PFSK-1 (cell line): Measurements from ENCODE around the gene ISG20L2.
A peak's percentile ranks its signal among the peaks of the same experiment; 100 is the strongest.

Experiments used
- POLR2AphosphoS5 ChIP-seq: IDR thresholded peaks from 2 replicates; pipeline ENCODE4 v1.6.1; 2012; ENCODE audit warnings: low read depth, mild to moderate bottlenecking, control low read depth, low read length, moderate library complexity
- REST ChIP-seq, 2 experiments: IDR thresholded peaks; 2 replicates each; pipeline versions ENCODE4 v1.6.1 to v1.8.0; 2011 to 2012; ENCODE audit warnings: low read depth in 2 of 2, low read length in 2 of 2, control low read depth in 1 of 2, inconsistent platforms in 1 of 2, mild to moderate bottlenecking in 1 of 2, moderate library complexity in 1 of 2; ENCODE audit not compliant: insufficient read depth in 1 of 2
- SIN3A ChIP-seq: IDR thresholded peaks from 2 replicates; pipeline ENCODE4 v1.6.1; 2012; ENCODE audit warnings: mild to moderate bottlenecking, low read length, moderate library complexity, borderline replicate concordance; ENCODE audit not compliant: insufficient read depth
- TAF1 ChIP-seq: IDR thresholded peaks from 2 replicates; pipeline ENCODE4 v1.6.1; 2012; ENCODE audit warnings: low read length, control low read depth, borderline replicate concordance; ENCODE audit not compliant: insufficient read depth

DNA sequence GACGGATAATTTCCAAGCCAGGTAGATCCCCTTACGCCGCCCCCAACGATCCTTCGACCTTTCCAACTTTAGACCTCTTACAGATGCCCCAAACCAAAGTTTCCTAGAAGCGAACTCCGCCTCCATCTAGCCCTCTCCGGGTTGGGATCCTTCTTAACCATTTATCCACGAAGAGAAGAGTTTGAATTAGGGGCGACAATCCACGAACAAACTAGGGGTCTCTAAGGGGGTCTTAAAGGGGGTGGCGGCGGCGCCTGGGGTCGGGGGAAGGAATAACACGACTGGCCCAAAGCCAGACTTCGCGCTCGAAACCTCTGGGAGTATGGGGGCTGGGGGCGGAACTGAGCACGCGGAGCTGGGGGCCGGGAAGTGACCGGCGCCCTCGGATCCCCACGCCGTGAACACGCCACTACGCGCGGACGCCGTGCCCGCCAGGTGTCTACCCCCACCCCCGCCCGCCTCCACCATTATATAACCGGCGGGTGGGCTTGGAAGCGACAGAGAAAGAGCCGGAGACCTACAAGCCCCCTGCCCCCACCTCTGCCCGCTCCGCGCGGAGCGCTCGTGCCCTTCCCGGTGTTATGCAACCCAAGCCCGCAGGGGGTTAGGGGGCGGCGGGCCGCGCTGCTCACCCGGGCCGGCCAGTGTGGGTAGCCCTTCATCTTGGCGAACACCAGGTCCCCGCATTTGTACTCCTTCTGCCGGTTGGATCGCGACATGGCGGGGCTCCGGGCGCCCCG lies 22.3 kb upstream of the ISG20L2 start:
- TF ChIP-seq TAF1 (no peak), SIN3A (0 out of 2 replicates have a peak, but pooled peaks have one; percentile 19), REST (IDR thresholded peaks at IDR 0.05; ENCODE audit: insufficient read depth in 1 of 2, low read depth in 2 of 2, low read length in 2 of 2) (no peak), POLR2AphosphoS5 (0 out of 2 replicates have a peak, but pooled peaks have one; percentile 14)
